ENCODE data around the gene MRAS. TPM values are rescaled to one million over a fixed set of nuclear protein-coding genes. Genes with fewer than 3 reads are reported as not detected.

The MRAS gene
- total RNA-seq, 6 experiments from 2014 or later = 2.5 to 7.9 (median 6.9) TPM

DNA sequence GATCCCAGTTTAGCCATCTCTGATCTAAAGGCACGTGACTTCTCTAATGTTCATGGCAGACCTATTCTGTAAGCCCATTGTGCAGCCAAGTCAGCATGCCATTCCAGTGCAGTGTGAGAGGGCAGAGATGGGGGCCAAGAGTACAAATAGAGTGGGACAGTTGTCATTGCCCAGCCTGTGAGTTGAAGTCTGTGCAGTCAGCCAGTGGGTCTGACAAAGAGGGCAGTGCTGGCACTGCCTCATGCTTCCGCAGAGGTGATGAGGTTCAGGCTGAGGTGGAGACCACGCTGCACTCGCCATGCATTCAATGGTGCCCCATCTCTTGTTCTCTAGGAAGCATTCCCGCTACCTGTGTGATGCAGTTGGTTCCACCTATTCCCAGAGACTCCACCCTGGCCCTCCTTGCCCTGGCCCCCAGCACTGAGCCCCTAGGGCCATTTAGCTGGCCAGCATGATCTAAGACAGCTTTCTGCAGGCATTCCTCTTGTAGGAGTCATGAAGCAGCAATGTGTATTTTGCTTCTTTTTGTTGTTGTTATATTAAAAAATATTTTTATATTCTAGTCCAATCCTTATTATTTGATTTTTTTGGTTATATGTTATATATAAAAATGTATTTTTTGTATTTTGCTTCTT is 3.7 kb downstream of the MRAS start:
- H3K4me3 ChIP-seq = no peak overlapping the region

DNA sequence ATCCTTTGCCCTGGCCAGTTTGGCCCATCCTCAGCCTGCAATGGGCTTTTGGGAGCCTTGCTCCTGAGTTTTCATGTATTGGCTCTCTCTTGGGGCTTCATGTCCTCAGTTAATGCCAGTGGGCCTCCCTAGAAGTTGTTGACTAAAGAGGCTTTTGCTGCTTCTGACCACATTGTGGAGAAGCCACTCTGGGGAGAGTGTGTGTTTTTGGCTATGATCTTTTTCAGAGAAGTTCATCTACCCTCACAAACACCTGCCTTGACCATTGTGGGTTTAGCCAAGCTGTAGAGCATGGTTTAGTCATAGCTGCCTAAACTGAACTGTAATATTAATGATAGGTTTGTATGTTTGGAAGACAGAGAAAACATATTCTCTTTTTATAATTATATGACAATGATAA is 6.0 kb downstream of the MRAS start:
- Histone ChIP-seq H3K4me3 (no peak overlapping the region), H3K27me3 (no peaks in the 10 kb centered on the region), H3K9me3 (no peaks in the 10 kb centered on the region), H3K36me3 (no peaks in the 10 kb centered on the region), H3K4me1 (no peaks in the 10 kb centered on the region), H3K27ac (no peak overlapping the region)
- DNase-seq (no peak), ATAC-seq (no peak)
- TF ChIP-seq, protein P1, sequence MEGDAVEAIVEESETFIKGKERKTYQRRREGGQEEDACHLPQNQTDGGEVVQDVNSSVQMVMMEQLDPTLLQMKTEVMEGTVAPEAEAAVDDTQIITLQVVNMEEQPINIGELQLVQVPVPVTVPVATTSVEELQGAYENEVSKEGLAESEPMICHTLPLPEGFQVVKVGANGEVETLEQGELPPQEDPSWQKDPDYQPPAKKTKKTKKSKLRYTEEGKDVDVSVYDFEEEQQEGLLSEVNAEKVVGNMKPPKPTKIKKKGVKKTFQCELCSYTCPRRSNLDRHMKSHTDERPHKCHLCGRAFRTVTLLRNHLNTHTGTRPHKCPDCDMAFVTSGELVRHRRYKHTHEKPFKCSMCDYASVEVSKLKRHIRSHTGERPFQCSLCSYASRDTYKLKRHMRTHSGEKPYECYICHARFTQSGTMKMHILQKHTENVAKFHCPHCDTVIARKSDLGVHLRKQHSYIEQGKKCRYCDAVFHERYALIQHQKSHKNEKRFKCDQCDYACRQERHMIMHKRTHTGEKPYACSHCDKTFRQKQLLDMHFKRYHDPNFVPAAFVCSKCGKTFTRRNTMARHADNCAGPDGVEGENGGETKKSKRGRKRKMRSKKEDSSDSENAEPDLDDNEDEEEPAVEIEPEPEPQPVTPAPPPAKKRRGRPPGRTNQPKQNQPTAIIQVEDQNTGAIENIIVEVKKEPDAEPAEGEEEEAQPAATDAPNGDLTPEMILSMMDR (IDR thresholded peaks at IDR 0.05) = no peak
- TF ChIP-seq POLR2A (IDR thresholded peaks at IDR 0.05) = no peak
- intact Hi-C loops (cut with DNase I) = no loop called here

More for the DNA sequence above, 3.7 kb downstream of the MRAS start:
- H3K27me3 ChIP-seq = no peaks in the 10 kb centered on the region
- ATAC-seq (no peak), DNase-seq (no peak)
- intact Hi-C loops (cut with DNase I) = no loop called here
- TF ChIP-seq, protein P1 (IDR thresholded peaks at IDR 0.05) = no peak
- TF ChIP-seq POLR2A (IDR thresholded peaks at IDR 0.05) = no peak
- peaks cover 0 to 4% (median 0%) of the 10 kb centered on the region in 4 donors for H3K4me1 ChIP-seq
- H3K27ac ChIP-seq = no peak overlapping the region
- no peaks in the 10 kb centered on the region for H3K9me3 ChIP-seq
- no peaks in the 10 kb centered on the region for H3K36me3 ChIP-seq
- 100% methylated on average over 1 of the region's 5 CpGs for WGBS (ENCODE audit: insufficient coverage, low coverage, low lambda C conversion rate, missing lambda C conversion rate)

DNA sequence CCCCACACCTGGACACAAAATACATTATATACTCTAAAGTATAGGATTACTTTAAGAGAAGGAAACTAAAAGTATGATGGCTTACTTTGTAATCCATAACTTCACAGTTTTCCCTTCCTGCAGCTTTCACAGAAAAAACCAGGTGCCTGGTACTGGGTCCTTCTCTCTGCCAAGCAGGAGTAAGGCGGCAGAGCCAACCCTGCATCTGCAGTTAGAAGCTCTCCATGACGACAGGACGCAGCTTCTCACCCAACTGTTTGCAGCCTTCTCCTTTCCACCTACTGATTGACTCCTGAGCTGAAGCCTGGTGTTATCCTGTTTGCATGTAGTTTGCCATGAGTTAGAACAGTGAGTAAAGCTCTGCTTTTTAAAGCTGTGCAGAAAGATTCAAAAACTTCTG is 6.7 kb downstream of the MRAS start:
- ATAC-seq (no peak), DNase-seq (no peak)
- H3K27ac ChIP-seq = no peak overlapping the region
- H3K4me3 ChIP-seq = no peak overlapping the region
- H3K27me3 ChIP-seq = no peaks in the 10 kb centered on the region
- TF ChIP-seq, protein P1 (IDR thresholded peaks at IDR 0.05) = no peak
- TF ChIP-seq POLR2A (IDR thresholded peaks at IDR 0.05) = no peak
- H3K4me1 ChIP-seq = no peaks in the 10 kb centered on the region
- H3K36me3 ChIP-seq = no peaks in the 10 kb centered on the region
- intact Hi-C loops (cut with DNase I) = no loop called here
- H3K9me3 ChIP-seq = no peaks in the 10 kb centered on the region
- 78% methylated on average over 3 of the region's 3 CpGs for WGBS (ENCODE audit: insufficient coverage, low coverage, low lambda C conversion rate, missing lambda C conversion rate)

DNA sequence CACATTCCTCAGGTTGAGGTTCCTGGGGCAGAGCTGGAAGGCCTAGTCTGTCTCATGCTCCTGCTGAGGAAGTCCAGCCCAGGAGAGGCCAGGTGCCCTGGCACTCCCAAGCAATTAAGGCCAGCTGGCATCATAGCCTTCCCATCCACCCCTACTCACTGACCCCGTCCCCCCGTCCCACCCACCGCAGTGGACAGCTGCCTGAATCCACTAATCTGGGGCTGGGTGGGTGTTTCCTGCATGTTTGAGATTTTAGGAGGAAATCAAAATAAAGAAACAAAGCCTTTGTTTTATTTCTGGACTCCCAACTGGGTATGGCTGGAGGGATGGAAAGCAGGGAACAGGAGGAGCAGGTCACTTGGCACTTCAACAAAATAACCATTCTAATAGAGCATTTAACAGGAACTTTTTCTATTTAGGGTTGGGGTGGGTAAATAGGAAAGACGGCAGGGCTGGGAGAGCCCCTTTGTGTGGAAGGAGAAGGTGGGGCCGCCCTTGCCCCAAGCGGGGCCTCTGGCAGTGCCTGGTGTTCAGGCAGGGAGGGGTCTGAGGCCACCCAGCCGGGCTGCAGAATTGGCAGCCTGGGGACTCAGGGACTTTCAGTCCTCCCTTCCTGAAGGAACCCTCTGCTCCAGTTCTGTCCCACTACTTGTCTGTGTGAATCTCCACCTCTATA is 8.5 kb downstream of the MRAS start:
- H3K27me3 ChIP-seq = no peaks in the 10 kb centered on the region
- H3K27ac ChIP-seq = no peak overlapping the region
- ATAC-seq = no peak
- no peaks in the 10 kb centered on the region for H3K4me1 ChIP-seq
- no peaks in the 10 kb centered on the region for H3K36me3 ChIP-seq
- no peak overlapping the region for H3K4me3 ChIP-seq
- TF ChIP-seq, protein P1 (IDR thresholded peaks at IDR 0.05) = no peak
- TF ChIP-seq POLR2A (IDR thresholded peaks at IDR 0.05) = no peak
- no peaks in the 10 kb centered on the region for H3K9me3 ChIP-seq
- 74% methylated on average over 7 of the region's 7 CpGs for WGBS (ENCODE audit: insufficient coverage, low coverage, low lambda C conversion rate, missing lambda C conversion rate)
- intact Hi-C loops (cut with DNase I) = no loop called here
- no peak for DNase-seq
